Breast epithelium (tissue), 4 donors: ENCODE measurements around the gene NR6A1. TPM values are rescaled to one million over a fixed set of nuclear protein-coding genes. Genes with fewer than 3 reads are reported as not detected.

Source experiments
- DNase-seq, 2 donors: peaks; one replicate each; pipeline ENCODE4 v3.0.0-alpha.2; 2019; ENCODE audit warnings: low spot score in 2 of 2
- H3K27ac ChIP-seq, 2 donors: fragments of 200-600 bp; sonication (generic) in 1 of 2; one replicate each; pipeline ENCODE4 v1.5.1; 2016 to 2019; ENCODE audit warnings: mild to moderate bottlenecking in 1 of 2
- H3K27me3 ChIP-seq, 2 donors: fragments of 200-600 bp; sonication (generic) in 1 of 2; one replicate each; pipeline versions ENCODE4 v1.5.1 to v1.6.0; 2017 to 2019; ENCODE audit warnings: control low read depth in 1 of 2, mild to moderate bottlenecking in 1 of 2
- H3K36me3 ChIP-seq: fragments of 200-600 bp; one replicate; pipeline ENCODE4 v1.5.1; 2019
- H3K4me1 ChIP-seq, 2 donors: fragments of 200-600 bp; sonication (generic); one replicate each; pipeline ENCODE4 v1.5.1; 2016 to 2019; ENCODE audit warnings: control low read depth in 1 of 2
- H3K4me3 ChIP-seq, 3 donors: fragments of 200-600 bp; sonication (generic); 1 replicate in 2 of 3; 2 replicates in 1 of 3; pipeline ENCODE4 v1.5.1; 2016 to 2019; ENCODE audit warnings: mild to moderate bottlenecking in 3 of 3, moderate library complexity in 2 of 3
- H3K9me3 ChIP-seq, 2 donors: fragments of 200-600 bp; sonication (generic) in 1 of 2; one replicate each; pipeline ENCODE4 v1.5.1; 2016 to 2019; ENCODE audit warnings: control low read depth in 1 of 2
- CTCF ChIP-seq, 3 donors: fragments of 450-650 bp; IDR thresholded peaks; one replicate each; pipeline ENCODE4 v1.5.1; 2016 to 2017; ENCODE audit warnings: antibody characterized with exemption in 3 of 3, mild to moderate bottlenecking in 3 of 3, moderate library complexity in 3 of 3
- POLR2A ChIP-seq: fragments of 450-650 bp; IDR thresholded peaks from one replicate; pipeline ENCODE4 v1.6.1; 2016; ENCODE audit warnings: antibody characterized with exemption, mild to moderate bottlenecking, moderate library complexity
- POLR2AphosphoS5 ChIP-seq, 3 donors: sonication (generic); formaldehyde crosslinking; IDR thresholded peaks; one replicate each; pipeline ENCODE4 v1.6.1; 2017; ENCODE audit warnings: antibody characterized with exemption in 3 of 3
- intact Hi-C: fragments of 100-400 bp; cut with DNase I; formaldehyde crosslinking; loops from one replicate; pipeline ENCODE4 v1.15.1; 2023; ENCODE audit warnings: low total_unique reads
- total RNA-seq, 3 donors: library from RNA; depleted of rRNA; stranded (reverse); fragments of >200 nt; gene quantifications; one replicate each; pipeline ENCODE4 v1.1.0, GENCODE V29; 2016

Gene NR6A1
- total RNA-seq, 3 donors from 2014 or later: 1.3 to 5.3 (median 3.9) TPM

DNA sequence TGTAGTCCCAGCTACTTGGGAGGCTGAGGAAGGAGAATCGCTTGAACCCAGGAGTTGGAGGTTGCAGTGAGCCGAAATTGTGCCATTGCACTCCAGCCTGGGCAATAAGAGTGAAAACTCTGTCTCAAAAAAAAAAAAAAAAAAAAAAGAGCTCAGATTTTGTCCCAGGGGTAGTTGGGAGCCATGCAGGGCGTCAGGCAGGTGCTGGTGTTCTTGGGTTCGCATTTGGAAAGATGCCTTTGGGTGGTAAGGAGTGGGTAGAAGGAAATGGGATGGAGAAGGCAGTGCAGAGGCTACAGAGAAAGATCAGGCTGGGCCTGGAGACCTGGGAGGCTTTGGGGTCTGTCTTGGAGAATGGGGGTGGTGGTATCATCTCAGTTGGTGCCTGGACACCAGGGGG lies 297.0 kb downstream of the NR6A1 start:
- intact Hi-C loops: loop anchor here (5.0 kb wide), 1 partner anchor 2002 kb away; no protein-coding TSS in a partner anchor
- Histone ChIP-seq H3K27me3 (peaks cover 0 to 42% of the 10 kb centered on the region in 2 donors), H3K4me1 (peaks cover 0 to 7% of the 10 kb centered on the region in 2 donors), H3K36me3 (no peaks in the 10 kb centered on the region), H3K4me3 (no peak overlapping the region), H3K9me3 (no peaks in the 10 kb centered on the region), H3K27ac (no peak overlapping the region)
- TF ChIP-seq POLR2AphosphoS5 (IDR thresholded peaks at IDR 0.05) (no peak), CTCF (IDR thresholded peaks at IDR 0.05) (no peak), POLR2A (no peak)
- DNase-seq: no peak

GRCh38 chr9:124473310-124473709 lies 297.8 kb downstream of the NR6A1 start:
- Histone ChIP-seq H3K27ac (no peak overlapping the region), H3K36me3 (no peaks in the 10 kb centered on the region), H3K4me1 (peaks cover 0 to 7% of the 10 kb centered on the region in 2 donors), H3K27me3 (peaks cover 0 to 33% of the 10 kb centered on the region in 2 donors), H3K9me3 (no peaks in the 10 kb centered on the region), H3K4me3 (no peak overlapping the region)
- intact Hi-C loops: loop anchor here (5.0 kb wide), 1 partner anchor 2001 kb away; no protein-coding TSS in a partner anchor
- TF ChIP-seq CTCF (IDR thresholded peaks at IDR 0.05) (no peak), POLR2A (no peak), POLR2AphosphoS5 (IDR thresholded peaks at IDR 0.05) (no peak)
- DNase-seq: no peak

GRCh38 chr9:124472770-124473169 lies 298.3 kb downstream of the NR6A1 start:
- Histone ChIP-seq H3K4me1 (peaks cover 0 to 7% of the 10 kb centered on the region in 2 donors), H3K27me3 (peaks cover 0 to 28% of the 10 kb centered on the region in 2 donors)
- TF ChIP-seq CTCF (IDR thresholded peaks at IDR 0.05) (no peak), POLR2A (no peak), POLR2AphosphoS5 (IDR thresholded peaks at IDR 0.05) (no peak)

DNA sequence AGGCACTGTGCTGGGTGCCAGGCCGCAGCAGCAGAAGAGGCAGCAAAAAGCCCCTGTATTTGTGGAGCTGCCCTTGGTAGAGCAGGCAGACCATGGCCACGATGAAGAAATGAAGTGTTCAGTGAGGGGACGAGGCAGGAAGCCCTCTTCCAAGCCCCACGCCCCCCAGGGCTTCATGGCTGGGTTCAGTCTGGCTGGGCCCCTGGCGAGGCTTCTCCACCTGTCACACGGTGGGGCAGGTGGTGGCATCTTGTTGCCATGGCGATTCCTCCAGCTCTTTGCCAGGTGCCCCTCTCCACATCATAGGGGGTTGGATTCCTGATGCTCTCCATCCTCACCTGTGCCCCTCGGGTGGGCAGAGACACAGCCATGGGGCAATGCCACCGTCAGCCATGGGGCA lies 299.4 kb downstream of the NR6A1 start:
- Histone ChIP-seq H3K4me1 (no peaks in the 10 kb centered on the region), H3K36me3 (no peaks in the 10 kb centered on the region), H3K27ac (no peak overlapping the region), H3K9me3 (no peaks in the 10 kb centered on the region), H3K4me3 (no peak overlapping the region), H3K27me3 (peaks cover 0 to 18% of the 10 kb centered on the region in 2 donors)
- DNase-seq: no peak
- TF ChIP-seq POLR2AphosphoS5 (IDR thresholded peaks at IDR 0.05): no peak
- no peak for TF ChIP-seq CTCF (IDR thresholded peaks at IDR 0.05)
- TF ChIP-seq POLR2A: no peak
- intact Hi-C loops: loop anchor here (5.0 kb wide), 1 partner anchor 1999 kb away; no protein-coding TSS in a partner anchor

More at GRCh38 chr9:124472770-124473169, 298.3 kb downstream of the NR6A1 start:
- Histone ChIP-seq H3K9me3 (no peaks in the 10 kb centered on the region), H3K27ac (no peak overlapping the region), H3K4me3 (no peak overlapping the region), H3K36me3 (no peaks in the 10 kb centered on the region)
- intact Hi-C loops: loop anchor here (5.0 kb wide), 1 partner anchor 2000 kb away; no protein-coding TSS in a partner anchor
- DNase-seq: no peak

DNA sequence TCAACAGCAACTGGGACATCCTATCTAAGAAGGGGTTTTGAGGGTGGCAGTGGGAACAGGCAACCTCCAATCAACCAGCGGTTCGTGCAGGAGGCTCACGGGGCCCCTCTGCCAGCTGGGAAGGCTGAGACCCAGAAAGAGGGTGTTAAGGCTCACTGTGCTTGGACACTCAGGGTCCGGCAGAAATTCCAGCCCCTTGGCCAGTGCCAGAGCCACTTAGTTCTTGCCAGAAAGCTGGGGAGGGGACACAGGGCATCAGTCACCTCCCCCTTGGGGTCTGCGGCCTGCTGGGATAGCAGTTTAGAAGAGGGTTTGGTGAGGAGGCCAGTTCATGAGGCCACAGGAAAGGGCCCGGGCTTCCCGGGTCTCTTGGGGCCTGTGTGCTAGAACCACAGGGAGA lies 300.4 kb downstream of the NR6A1 start:
- no peak for DNase-seq
- no peak overlapping the region for H3K27ac ChIP-seq
- no peaks in the 10 kb centered on the region for H3K4me1 ChIP-seq
- TF ChIP-seq CTCF (IDR thresholded peaks at IDR 0.05) (no peak), POLR2AphosphoS5 (IDR thresholded peaks at IDR 0.05) (no peak), POLR2A (no peak)
- peaks cover 0 to 8% of the 10 kb centered on the region in 2 donors for H3K27me3 ChIP-seq
- no peak overlapping the region for H3K4me3 ChIP-seq
- H3K9me3 ChIP-seq: no peaks in the 10 kb centered on the region
- no peaks in the 10 kb centered on the region for H3K36me3 ChIP-seq
- intact Hi-C loops: loop anchor here (5.0 kb wide), 1 partner anchor 1998 kb away; no protein-coding TSS in a partner anchor
